Nucleus accumbens (tissue), 56 donors: ENCODE results near the gene GTF2F1.
A peak's percentile ranks its signal among the peaks of the same experiment; 100 is the strongest.
"Not testable (repeated sequence)": the region's sequence is repeated elsewhere in the genome, so short reads cannot be mapped to it uniquely, and the experiment has no call there.

Experiments used
- DNase-seq, 56 donors: peaks; one replicate each; lab custom pipeline; 2025; lab: John Stamatoyannopoulos, UW

Gene GTF2F1

DNA sequence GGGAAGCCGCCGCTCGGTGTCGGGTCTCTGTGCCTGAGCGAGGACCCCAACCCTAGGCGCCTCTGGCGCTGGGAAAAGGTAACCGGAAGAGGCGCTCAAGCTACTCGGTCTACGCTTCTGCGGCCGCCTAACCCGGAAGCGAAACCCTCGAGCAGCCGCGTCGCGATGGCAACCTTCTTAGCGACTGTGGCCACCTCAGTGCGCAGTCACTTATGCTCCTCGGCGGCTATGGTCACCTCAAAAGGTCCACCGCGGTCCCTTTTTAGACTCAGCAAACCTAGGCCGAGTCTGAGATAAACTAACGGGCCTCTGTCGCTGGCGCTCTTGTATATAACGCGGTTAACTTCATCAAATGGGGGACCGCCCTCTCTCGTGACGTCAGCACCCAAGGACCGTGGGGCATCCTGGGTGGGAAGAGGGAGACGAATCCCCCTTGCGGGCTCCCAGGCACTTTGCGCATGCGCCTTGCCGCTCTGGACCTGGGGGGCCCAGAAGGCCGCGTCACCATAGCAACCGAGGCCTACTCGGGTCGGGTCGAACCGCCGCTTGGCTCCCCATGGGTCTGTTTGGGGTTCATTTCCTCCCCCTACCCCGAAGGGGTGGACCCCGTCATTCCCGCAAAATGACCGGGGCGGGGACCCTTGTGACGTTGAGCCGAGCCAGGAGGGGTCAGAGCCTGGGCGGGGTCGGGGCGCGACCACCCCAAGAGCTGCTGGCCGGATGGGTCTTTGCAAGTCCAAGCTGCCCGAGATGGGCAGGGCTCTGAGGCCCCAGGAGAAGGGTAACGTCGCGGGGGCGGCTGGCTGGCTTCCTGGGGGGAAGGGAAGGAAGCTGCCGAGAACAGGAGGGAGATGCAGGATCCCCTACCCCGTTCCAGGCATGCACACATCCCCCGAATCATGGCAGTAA, at the start of gene GTF2F1:
Gene GTF2F1 (minus strand): TSS at position 91 of the 909 bp plus-strand sequence. CDS start 169 bp downstream, outside the sequence.
- DNase-seq: peak; percentile 60 to 98 (median 94)

DNA sequence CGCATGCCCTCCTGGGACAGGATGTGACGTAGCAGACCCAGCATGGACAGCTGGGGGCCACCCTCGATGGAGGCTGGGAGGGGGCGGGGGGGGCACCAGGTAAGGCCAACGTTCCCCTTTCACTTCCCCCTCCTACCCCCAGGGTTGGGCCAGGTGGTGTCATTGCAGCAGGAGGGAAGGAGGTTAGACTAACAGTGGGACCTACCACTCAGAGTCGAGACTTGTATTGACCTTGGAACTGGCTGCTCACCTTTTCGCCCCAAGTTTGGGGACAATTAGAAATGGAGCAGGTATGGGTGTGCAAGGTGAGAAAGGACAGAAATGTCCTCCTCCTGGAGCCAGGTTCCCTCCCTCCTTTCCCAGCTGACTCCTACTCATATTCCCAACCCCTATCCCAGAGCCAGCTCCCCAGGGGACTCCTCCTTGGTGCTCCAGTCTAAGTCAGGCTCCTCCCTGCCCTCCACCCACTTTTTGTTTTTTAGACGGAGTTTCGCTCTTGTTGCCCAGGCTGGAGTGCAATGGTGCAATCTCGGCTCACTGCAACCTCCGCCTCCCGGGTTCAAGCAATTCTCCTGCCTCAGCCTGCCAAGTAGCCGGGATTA, 49.2 kb upstream of the GTF2F1 start:
- no peak for DNase-seq

DNA sequence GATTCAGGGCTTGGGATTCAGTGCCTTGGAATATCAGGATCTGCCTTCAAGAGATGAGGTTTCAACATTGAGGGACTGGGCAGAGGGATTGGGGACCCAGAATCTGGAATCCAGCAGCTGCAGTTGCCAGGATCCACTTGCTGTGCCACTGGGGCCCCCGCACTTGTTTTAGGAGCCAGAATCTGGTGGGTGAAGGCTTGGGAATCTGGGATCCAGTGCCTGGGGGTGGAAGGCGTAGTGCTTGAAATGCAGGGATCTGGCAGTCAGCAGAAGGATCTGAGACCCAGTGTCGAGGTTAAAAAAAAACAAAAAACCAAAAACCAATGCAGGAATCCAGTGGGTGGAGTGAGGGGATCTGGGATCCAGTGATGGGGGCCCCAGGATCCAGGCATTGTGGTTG, 47.9 kb upstream of the GTF2F1 start:
- DNase-seq: no peak

- DNase-seq: no peak
Observed at GRCh38 chr19:6439743-6440142, 46.8 kb upstream of the GTF2F1 start.

DNA sequence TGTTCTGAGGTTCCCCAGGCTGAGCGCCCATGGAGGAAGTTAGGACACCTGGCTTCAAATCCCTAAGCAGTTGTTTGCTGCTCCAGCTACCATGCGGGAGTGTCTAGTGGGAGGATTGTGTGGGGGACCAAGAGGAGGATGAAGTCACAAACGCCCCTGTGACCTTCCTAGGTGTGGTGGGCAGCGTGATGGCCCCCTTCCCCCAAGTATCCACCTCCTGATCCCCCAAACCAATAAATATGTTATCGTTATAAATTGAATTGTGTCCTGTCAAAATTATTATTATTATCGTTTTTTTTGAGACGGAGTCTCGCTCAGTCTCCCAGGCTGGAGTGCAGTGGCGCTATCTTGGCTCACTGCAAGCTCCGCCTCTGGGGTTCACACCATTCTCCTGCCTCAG, 40.7 kb upstream of the GTF2F1 start, which contains the start of gene SLC25A41:
Gene SLC25A41 (minus strand): TSS at position 101 of the 400 bp plus-strand sequence. CDS start 70 bp downstream, at position 31.
- no peak for DNase-seq

GRCh38 chr19:6433165-6433564, 40.2 kb upstream of the GTF2F1 start:
- DNase-seq: no peak

GRCh38 chr19:6431891-6432290, 38.9 kb upstream of the GTF2F1 start:
- DNase-seq: no peak

DNA sequence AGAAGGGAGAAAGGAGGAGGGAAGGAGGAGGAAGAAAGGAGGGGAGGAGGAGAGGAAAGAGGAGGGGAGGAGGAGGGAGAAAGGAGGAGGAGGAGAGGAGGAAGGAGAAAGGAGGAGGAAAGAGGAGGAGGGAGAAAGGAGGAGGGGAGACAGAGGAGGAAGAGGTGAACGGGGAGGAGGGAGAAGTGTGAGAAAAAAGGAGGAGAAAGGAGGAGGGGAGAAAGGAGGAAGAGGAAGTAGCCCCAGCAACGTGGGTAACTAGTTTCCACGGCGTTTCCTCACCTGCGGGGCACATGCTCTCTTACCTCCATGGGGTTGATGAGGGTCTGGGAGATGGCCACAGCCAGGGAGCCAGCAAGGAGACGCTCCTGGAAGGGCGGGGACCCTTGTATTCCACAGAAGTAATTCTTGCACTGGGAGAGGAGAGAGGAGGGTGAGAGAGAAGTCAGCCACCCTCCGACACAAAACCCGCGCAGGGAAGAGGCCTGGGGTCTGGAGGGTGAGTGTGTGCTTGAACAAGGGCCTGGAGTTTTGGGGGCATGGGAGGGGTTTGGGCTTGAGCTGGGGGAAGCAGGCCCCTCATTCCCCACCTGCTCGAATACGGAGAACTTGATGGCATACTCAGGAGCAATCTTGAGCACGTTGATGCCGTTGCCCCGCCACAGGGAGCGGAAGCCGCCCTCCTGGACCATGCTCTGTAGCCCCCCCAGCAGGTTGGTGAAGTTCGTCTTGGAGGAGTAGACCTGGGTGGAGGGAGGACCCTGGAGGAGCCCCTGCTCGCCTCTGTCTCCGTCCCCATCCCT, 36.7 kb upstream of the GTF2F1 start:
- no peak for DNase-seq

- DNase-seq: not testable (repeated sequence)
Observed at GRCh38 chr19:6428692-6429418, 35.9 kb upstream of the GTF2F1 start.

- no peak for DNase-seq
Observed at GRCh38 chr19:6427131-6427530, 34.2 kb upstream of the GTF2F1 start.

GRCh38 chr19:6425732-6426620, 33.0 kb upstream of the GTF2F1 start:
- no peak for DNase-seq

GRCh38 chr19:6424939-6425731, 32.2 kb upstream of the GTF2F1 start:
- peak; percentile 92 to 100 (median 100) for DNase-seq

GRCh38 chr19:6424195-6424938, 31.4 kb upstream of the GTF2F1 start, which contains the start of gene KHSRP:
TSS of gene KHSRP (minus strand) at chr19:6424811. CDS start at chr19:6424701, 110 bp downstream.
- peak in 7 of 56 donors; percentile 6 to 41 (median 23) for DNase-seq

DNA sequence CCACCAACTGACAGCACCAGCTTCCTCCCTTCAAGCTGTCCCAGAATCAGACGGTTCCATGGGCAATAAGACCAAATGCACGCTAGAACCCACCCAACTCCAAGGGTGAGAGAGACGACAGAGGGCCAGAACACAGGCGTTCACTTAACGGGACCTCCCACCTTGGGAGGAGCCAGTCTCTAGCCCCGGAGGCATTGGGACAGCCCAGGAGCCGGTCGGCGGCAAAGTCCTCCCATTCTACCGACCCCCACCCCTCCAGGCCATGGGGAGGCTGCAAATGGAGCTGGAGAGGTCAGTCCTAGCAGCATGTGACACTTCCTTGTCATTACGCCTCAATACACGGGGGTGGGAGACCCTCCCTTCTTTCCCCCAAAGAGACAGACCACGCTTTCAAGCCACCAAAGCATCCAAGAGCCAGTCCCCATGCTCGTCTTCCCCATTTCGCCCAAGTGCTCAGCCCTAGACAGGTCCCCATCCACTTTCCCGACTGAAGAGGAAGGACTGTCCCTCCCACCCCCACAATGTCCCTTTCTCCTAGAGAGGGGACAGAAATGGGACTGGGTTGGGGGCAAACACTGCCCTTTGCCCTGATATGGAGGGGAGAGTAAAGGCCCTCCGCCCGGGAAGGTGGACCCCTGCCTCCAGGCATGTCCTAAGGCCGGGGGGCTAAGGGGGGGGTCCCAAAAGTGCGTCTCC, 30.7 kb upstream of the GTF2F1 start:
- DNase-seq: peak in 1 of 56 donors; percentile 1

- no peak for DNase-seq
Observed at GRCh38 chr19:6421075-6422014, 28.4 kb upstream of the GTF2F1 start.

DNA sequence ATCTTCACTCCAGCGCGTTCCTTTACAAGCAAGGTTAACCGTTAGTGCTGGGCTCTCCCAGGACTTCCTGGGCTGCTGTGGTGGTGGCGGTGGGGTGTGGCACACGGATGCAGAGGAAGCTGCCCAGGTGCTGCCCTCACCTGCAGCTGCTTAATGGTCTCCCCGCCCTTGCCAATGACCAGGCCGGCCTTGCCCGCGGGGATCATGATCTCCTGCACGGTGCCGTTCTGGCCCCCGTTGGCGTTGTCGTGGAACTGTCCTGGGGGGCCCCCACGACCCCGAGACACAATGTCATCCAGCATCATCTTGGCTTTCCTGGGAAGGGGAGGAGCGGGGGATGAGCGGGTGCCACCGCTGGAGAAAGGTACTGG, 25.6 kb upstream of the GTF2F1 start:
- DNase-seq: no peak
